ENCODE data around the gene ZNF502.
A peak's percentile ranks its signal among the peaks of the same experiment; 100 is the strongest.
"Not testable (repeated sequence)": the region's sequence is repeated elsewhere in the genome, so short reads cannot be mapped to it uniquely, and the experiment has no call there.

Gene ZNF502

GRCh38 chr3:44712455-44713075, at the start of gene ZNF502:
Gene ZNF502 (plus strand): TSS chr3:44712660. CDS start chr3:44720262, 7,602 bp downstream.
- FAIRE-seq (peak; percentile 42), DNase-seq (ENCODE audit: insufficient read length, low spot score) (peak; percentile 82)

DNA sequence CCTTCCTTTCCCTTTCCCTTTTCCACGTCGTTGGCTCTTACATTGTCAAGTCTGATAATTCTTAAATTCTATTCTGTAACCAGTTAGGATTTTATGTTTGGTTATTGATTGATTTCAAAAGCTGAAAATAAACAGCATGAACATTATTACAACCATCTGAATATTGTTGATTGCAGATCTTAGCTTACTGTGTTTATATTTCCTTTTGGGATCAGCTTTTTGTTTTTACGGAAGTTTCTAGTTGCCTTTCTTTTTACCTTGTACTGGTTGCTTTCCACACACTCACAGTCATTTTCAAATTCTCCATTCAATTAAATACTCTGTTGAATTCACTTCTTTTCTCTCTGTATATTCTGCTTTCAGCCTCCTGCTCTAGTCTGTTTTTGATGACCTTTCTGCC, 47.3 kb upstream of the ZNF502 start:
- DNase-seq (ENCODE audit: insufficient read length, low spot score), result no peak
- no peak for FAIRE-seq

DNA sequence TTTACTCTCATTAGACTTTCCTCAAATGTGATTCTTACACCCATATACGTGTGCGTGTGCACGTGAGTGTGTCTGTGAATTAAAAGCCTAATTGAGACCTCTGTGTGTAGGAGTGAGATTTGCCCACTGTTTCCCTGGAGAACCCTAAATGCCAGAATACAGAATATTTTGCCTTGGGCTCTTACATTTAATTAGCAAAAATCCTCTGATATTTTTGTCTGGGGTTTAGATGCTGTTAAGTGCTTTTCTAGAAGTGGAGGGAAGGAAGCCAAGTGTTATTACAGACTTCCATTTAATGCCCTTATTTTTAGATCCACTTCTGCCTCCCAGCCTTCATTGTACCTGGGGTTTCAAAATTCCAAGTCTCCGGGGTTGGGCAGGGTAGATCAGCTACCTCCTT, 46.1 kb upstream of the ZNF502 start:
- FAIRE-seq (no peak), DNase-seq (ENCODE audit: insufficient read length, low spot score) (no peak)

- FAIRE-seq, result no peak
- DNase-seq (ENCODE audit: insufficient read length, low spot score), result no peak
These were observed 42.7 kb upstream of the ZNF502 start for GRCh38 chr3:44669760-44670159.

GRCh38 chr3:44673466-44673865, 39.0 kb upstream of the ZNF502 start:
- not testable (repeated sequence) for FAIRE-seq

DNA sequence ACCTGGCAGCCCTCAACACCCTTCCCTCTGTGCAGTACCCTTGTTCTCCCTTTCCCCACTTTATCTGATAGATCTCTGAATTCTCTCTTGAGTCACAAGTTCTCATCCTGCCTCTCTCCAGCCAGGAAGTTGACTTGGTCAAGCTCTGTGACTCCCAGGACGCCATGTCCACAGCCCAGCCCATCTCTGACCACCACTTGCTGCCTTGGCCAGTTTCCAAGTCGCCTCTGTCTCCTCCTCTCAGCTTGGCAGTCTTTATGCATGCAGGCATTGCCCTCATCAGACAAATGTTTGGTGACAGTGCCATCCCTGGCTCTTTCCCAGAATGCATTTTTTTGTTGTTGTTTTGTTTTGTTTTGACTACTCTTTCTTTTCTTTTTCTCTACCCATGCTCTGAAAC, 38.2 kb upstream of the ZNF502 start:
- no peak for FAIRE-seq
- no peak for DNase-seq (ENCODE audit: insufficient read length, low spot score)

More at GRCh38 chr3:44673466-44673865, 39.0 kb upstream of the ZNF502 start:
- DNase-seq (ENCODE audit: insufficient read length, low spot score), result not testable (repeated sequence)

DNA sequence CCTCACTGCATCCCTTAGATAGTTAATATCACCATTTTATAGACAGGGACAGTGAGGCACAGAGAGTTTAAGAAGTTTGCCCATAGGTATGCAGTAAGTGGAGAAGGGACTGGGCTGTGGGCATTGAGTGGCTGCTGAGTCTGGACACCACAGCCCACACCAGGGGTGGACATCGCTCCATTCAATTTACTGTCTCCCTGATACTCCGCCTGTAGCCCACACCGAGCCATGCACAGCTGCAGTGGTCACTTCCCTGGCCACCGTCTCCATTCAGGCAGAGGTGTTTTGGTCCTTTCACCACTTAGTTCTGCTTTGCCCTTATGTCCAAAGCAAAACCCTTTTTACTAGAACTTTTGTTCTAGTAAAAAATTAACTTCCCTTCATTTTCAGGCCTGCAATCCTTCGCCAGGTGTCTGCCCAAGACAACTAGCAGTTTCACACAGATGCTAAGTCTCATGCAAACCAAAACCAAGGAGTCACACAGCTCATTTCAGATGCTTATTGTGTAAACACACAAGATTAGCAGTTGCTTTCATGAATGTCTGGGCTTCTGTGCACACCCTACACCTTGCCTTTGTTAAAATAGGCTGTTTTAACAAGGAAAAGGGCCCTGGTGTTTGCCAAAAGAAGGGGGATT, 33.9 kb upstream of the ZNF502 start:
- FAIRE-seq (no peak), DNase-seq (ENCODE audit: insufficient read length, low spot score) (no peak)

DNA sequence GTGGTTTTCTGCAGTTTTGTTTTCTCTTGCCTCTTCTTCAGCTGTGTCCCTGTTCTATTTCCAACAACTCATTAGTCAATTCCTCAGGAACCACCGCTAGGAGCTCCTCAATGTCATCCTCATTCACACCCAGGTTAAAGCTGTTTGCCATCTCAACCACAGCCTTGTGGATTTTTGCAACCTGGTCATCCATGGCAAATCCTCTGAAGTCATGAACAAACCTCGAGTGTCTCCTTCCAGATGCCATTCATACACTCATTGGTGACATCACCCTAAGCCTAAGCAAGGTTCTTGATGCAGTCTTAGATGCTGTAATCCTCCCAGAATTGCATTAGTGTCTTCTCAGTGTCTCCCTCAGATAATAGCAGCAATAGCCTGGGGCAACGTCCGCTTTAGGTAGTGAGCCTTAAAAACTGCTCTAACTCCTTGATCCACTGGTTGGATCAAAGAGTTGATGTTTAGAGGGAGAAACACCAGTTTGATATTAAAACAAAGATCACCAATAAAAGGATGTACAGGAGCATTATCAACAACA, 31.5 kb upstream of the ZNF502 start:
- DNase-seq (ENCODE audit: insufficient read length, low spot score), result no peak

DNA sequence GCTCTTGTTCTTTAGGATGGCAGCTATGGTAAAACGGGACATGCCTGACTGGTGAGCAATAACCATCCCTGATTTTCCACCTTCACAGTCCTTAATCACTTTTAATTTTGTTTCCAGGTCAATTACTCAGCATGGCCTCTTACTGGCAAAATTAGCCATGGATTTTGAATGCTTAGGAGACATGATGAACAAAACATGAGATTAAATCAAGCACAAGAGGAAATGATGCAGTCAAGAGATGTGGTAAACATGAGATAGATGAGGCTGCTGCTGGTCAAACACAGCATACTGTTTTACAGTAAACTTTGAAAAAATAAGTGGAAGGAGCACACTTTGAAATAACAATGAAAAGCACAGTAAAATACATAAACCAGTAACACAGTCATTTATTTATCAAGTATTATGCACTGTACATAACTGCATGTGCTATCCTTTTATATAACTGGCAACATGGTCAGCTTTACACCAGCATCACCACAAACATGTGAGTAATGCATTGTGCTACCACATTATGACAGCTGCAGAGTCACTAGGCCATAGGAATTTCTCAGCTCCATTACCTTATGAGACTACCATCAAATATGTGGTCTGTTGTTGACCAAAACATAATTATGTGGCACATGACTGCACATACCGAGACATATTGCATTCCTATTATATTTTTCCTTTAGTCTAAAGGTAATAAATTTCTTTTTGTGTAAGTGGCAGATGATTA, 30.1 kb upstream of the ZNF502 start:
- DNase-seq (ENCODE audit: insufficient read length, low spot score), result no peak
- FAIRE-seq, result peak; percentile 67

More for the DNA sequence above, 31.5 kb upstream of the ZNF502 start:
- FAIRE-seq, result no peak

- no peak for FAIRE-seq
- DNase-seq (ENCODE audit: insufficient read length, low spot score), result peak; percentile 41
These were observed 27.2 kb upstream of the ZNF502 start for GRCh38 chr3:44685128-44685800.

DNA sequence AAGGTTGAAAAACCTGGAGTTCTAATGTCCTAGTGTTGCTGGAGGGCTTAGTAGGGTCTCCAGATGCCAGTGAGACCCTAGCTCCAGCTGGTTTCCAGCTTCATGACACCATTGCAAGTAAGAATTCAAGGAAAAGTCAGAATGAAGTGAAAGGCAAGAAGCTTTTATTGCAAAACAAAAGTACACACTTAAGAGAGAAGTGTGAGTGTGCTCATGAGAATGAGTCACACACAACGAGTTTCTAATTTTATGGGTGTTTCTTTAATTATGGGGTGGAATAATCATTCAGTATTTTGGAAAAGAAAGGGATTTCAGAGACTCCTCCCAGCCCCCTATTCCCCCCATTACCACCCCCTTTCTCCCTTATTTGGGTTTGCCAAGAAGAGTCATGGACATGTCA, 24.6 kb upstream of the ZNF502 start:
- FAIRE-seq, result no peak
- no peak for DNase-seq (ENCODE audit: insufficient read length, low spot score)

- DNase-seq (ENCODE audit: insufficient read length, low spot score) (no peak), FAIRE-seq (no peak)
These were observed 9.0 kb downstream of the ZNF502 start for GRCh38 chr3:44721231-44722102.

- FAIRE-seq (no peak), DNase-seq (ENCODE audit: insufficient read length, low spot score) (no peak)
These were observed 9.6 kb downstream of the ZNF502 start for GRCh38 chr3:44722103-44722401.

- FAIRE-seq, result peak; percentile 20
- DNase-seq (ENCODE audit: insufficient read length, low spot score), result peak; percentile 89
These were observed 17.0 kb downstream of the ZNF502 start, which contains the start of gene ZNF501 for GRCh38 chr3:44729384-44729910. Gene ZNF501 (plus strand): TSS chr3:44729635. CDS start chr3:44734422, 4,787 bp downstream.

GRCh38 chr3:44734646-44735168, 22.2 kb downstream of the ZNF502 start:
- FAIRE-seq, result no peak
- no peak for DNase-seq (ENCODE audit: insufficient read length, low spot score)

GRCh38 chr3:44761101-44761423, 48.6 kb downstream of the ZNF502 start:
- DNase-seq (ENCODE audit: insufficient read length, low spot score) (no peak), FAIRE-seq (no peak)

DNA sequence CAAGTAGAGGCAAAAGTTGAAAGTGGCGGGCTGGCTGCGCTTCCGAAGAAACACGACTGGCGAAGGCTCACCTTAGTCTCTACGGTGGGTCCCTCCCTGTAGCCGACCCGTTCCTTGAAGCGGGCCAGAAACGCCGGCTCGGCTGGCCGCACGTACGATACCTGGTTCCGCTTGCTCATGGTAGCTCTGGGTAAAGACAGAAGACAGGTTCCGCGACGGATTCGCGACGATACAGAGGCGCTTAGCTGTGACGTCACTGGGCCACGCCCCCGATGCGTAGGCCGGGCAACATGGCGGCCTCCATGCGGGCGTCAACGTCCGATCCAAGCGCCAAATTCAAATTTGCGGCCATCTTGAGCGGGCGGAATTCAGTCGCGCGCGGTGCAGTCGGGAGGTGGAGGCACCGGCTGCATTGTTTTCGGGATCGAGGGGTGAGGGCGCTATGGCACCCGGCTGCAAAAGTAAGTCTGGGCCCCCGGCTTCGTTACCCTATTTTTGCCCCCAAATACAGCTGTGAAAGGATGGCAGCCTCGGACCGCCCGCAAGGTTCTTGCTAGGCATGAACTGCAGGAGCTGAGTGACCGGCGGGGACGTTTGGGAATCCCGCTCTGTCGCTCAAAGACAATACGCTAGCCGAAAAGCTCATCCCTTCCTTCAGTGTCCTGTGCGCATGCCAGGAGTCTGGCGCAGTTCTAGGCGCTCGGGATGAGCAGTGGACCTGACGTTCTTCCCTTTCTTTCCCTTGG, 49.1 kb downstream of the ZNF502 start, which contains the start of the genes KIAA1143 and KIF15:
Gene KIAA1143, minus strand, starts transcription at position 196 of the 746 bp plus-strand sequence. Its CDS starts 17 bp downstream, at position 179.
Gene KIF15, plus strand, starts transcription at position 371 of the 746 bp plus-strand sequence. Its CDS starts 72 bp downstream, at position 443.
- peak; percentile 89 for DNase-seq (ENCODE audit: insufficient read length, low spot score)

GRCh38 chr3:44762170-44762677, 49.8 kb downstream of the ZNF502 start:
- FAIRE-seq (no peak), DNase-seq (ENCODE audit: insufficient read length, low spot score) (no peak)

More for the DNA sequence above, 49.1 kb downstream of the ZNF502 start, which contains the start of the genes KIAA1143 and KIF15:
- peak; percentile 75 for FAIRE-seq

Data from HTR-8/SVneo (cell line).